DMS 273 treated with DMSO at 0.1 percent for 48 hours (cell line): ENCODE data around the gene BCAN.

ENCODE experiments used
- DNase-seq: peaks from one replicate; lab custom pipeline; 2025; lab: John Stamatoyannopoulos, UW

Gene BCAN

GRCh38 chr1:156700736-156701531 is 59.0 kb downstream of the BCAN start:
- no peak for DNase-seq

DNA sequence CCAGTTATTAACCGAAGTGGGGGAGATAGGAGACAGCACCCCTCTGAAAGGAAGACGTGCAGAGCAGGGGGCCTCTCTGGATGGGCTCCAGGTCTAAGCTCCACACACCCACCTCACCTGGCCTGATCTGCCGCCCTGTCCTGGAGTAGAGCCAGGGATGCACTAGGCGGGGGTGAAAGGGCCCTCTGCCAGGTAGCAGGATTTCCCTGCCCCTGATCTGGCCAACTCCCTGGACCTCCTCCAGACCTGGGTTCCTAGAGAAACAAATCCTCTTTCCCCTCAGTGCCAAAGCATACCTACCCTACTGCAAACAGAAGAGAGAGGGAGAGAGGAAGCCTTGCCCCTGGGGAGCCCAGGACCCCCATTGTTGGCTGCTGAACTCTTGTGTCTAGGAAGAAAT is 61.4 kb downstream of the BCAN start:
- DNase-seq = no peak

DNA sequence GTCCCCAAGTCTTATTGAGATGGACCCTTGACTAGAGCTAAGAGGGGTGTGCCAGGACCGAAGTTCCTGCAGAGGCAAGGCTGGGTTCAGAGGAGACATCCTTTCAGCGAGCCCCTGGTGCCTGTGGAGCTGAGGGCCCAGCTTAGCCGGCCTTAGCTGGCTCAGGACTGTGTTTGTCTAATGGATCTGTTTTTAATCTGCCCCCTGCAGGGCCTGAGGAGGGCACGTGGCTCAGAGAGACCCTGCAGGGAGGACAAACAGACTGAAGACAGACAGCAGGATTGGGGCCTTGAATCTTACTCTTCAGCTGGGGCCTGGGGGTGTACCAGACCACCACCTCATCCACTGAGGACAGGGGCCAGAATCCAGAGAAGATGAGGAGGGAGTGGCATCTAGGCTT is 61.8 kb downstream of the BCAN start:
- no peak for DNase-seq

DNA sequence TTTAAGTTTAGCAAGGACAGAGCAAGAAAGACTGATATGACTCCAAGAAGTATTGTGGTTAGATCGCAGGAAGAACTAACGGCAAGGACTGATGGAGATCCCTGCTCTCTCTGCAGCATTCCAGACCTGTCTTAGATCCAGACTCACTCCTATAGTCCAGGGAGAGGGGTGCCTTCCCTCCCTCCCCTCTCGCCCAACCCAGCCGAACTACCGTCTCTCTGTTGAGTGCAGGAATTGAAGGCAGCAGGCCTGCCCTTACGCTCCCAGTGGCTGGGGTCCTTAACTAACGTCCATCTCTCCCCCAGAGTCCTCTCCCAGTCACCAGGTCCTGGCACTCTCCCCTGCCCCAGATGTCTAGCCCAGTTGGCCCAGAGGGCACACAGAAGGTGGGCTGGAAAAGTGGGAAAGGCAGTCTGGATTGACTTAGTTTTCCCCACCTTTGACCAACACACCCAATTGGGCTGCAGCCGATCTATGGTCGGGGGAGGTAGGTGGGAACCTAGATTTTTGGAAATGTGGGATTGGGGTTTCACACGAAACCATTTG is 62.3 kb downstream of the BCAN start:
- no peak for DNase-seq

GRCh38 chr1:156704930-156705320 is 63.0 kb downstream of the BCAN start:
- no peak for DNase-seq

GRCh38 chr1:156705321-156705917 is 63.5 kb downstream of the BCAN start, which contains the start of gene CRABP2:
TSS of gene CRABP2 (minus strand) at chr1:156705583. CDS start at chr1:156705446, 137 bp downstream.
- DNase-seq = no peak

DNA sequence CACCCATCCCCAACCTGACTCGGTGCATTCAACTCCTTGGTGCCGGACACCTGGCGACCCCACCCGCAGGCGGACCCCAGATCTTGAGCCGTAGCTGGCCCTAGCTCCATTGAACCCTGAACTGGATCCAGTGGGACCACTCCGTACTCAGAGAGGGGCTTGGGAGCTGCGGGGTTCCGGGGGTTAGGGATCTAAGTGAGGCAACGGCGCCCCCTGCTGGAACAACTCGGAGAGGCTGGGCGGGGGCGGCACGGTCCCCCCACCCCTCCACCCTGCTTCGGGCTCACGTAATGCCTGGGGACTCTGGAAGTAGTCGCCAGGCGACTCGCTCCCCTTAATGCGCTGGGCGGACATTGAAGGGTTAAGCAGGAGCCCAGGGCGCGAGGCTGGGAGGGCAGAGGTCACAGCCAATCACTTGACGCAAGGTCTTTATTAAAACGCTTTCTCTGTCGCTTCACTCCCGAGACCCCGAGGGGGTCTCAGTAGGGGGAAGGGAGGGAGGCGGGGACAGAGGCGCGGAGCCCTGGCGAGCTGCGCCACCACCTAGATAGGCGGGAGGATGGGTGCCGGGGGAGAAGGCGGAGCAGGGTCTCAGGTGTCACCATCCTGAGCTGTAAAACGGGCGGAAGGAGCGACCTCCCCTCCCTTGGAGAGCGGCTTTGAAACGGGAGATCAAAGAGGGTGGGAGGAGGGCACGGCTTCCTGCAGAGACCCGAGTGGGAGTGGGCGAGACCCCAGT is 64.2 kb downstream of the BCAN start:
- DNase-seq = no peak

DNA sequence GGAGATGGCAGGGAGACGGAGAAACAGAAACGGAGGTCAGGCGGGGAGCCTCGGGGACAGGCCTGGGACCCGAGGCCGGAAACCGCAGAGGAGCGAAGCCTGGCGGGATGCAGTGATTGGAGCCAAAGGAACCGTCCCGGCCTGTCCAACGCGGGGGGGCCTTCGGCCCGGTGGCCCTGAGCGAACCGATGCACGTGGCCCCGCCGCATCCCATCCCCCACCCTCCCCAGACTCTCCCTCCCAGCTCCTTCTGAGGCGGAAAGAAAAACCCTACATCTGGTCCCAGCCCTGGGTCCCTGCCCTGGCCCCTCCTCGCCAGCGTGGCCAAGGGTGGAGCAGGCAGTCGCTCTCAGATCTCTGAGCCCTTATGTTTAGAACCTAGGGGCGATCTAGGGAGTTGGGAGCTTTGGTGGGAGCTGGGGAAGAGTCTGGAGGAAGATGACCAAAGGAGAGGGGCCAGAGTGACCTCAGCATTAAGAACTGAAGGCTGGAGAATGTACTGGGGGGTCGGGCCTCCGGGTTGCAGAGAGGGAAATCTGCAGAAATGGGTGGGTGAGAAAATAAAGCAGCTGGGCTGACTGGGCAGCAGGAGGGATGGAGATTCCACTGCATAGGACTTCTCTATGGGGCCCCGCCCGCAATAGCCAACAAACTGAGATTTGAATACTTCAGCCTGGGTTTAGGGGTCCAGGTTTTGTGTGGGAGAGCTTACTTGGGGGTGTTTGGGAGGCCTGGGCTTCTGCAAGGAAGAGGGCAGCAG is 64.9 kb downstream of the BCAN start:
- DNase-seq = no peak

GRCh38 chr1:156707417-156708217 is 65.7 kb downstream of the BCAN start:
- DNase-seq = no peak

DNA sequence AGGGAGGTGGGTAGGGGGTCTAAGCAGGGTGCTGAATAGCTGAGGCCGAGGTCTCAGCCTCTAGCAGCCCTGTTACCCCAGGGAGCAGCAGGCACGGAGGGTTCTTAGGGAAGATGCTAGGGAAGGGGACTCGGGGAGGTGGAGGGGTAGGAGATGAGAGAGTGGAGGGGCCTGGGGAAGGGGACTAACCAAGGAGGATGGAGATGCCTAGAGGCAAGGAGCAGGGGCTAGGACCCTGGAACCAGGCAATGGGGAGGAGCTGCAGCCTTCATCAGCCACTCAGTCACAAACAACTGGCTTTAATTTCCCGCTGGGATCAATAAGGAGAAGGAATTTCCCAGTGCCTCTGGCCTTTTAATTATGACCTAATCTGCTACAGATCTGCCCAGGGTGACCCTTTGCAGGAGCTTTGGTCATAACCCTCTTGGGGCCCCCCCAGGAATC is 66.3 kb downstream of the BCAN start:
- DNase-seq = no peak

DNA sequence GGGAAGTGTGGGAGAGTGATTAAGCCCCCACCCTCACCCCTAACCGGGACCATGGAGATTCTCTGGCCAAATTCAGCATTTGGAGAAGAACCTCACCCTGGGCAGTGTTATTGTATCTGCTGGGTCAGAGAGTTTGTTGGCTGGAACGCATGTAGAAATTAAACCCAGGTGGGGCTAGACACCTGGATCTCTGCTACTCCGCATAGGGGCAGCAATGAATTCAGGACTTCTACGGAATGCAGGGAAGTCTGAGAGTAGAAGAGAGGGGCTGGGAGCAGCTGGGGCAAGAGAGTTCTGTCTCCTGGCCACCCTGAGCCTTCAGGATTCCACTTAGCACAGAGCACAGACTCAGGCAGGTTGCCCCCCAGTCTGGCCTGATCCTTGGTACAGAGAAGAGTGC is 67.1 kb downstream of the BCAN start:
- DNase-seq = no peak
